Mononuclear cell (primary cell): Measurements from ENCODE around the gene SCUBE2. TPM values are rescaled to one million over a fixed set of nuclear protein-coding genes. Genes with fewer than 3 reads are reported as not detected.
"Not testable (repeated sequence)": the region's sequence is repeated elsewhere in the genome, so short reads cannot be mapped to it uniquely, and the experiment has no call there.

Experiments used
- H3K27me3 ChIP-seq: 2 replicates; pipeline ENCODE4 v1.6.0; 2011; ENCODE audit warnings: low read length, control low read depth; ENCODE audit not compliant: insufficient read depth
- H3K4me1 ChIP-seq: 2 replicates; pipeline ENCODE4 v1.5.1; 2011; ENCODE audit warnings: mild to moderate bottlenecking, low read length, control low read depth; ENCODE audit not compliant: insufficient read depth
- H3K4me3 ChIP-seq: 2 replicates; pipeline ENCODE4 v1.5.1; 2011; ENCODE audit warnings: mild to moderate bottlenecking, low read length, moderate library complexity
- H3K9me3 ChIP-seq: 2 replicates; pipeline ENCODE4 v1.5.1; 2011; ENCODE audit warnings: low read depth, mild to moderate bottlenecking, control low read depth, low read length
- total RNA-seq: library from RNA; depleted of rRNA; stranded (reverse); fragments of >200 nt; gene quantifications from one replicate; pipeline ENCODE4 v1.2.3, GENCODE V29; 2012

SCUBE2 gene
- total RNA-seq, 1 donor, result not detected

- no peaks in the 10 kb centered on the region for H3K27me3 ChIP-seq
- no peak overlapping the region for H3K4me3 ChIP-seq
- H3K4me1 ChIP-seq, result peaks cover 11% of the 10 kb centered on the region
- H3K9me3 ChIP-seq, result no peaks in the 10 kb centered on the region
Measured at GRCh38 chr11:9020916-9021315, 70.5 kb downstream of the SCUBE2 start.

- Histone ChIP-seq H3K4me1 (peaks cover 11% of the 10 kb centered on the region), H3K27me3 (no peaks in the 10 kb centered on the region), H3K4me3 (no peak overlapping the region), H3K9me3 (no peaks in the 10 kb centered on the region)
Measured at GRCh38 chr11:9019861-9020260, 71.5 kb downstream of the SCUBE2 start.

GRCh38 chr11:9017773-9018172 is 73.6 kb downstream of the SCUBE2 start:
- Histone ChIP-seq H3K27me3 (no peaks in the 10 kb centered on the region), H3K4me1 (peaks cover 11% of the 10 kb centered on the region), H3K9me3 (no peaks in the 10 kb centered on the region), H3K4me3 (no peak overlapping the region)

- Histone ChIP-seq H3K27me3 (no peaks in the 10 kb centered on the region), H3K4me3 (no peak overlapping the region), H3K4me1 (peaks cover 11% of the 10 kb centered on the region), H3K9me3 (no peaks in the 10 kb centered on the region)
Measured at GRCh38 chr11:9016916-9017642, 74.3 kb downstream of the SCUBE2 start.

GRCh38 chr11:9015677-9016076 is 75.7 kb downstream of the SCUBE2 start:
- Histone ChIP-seq H3K4me3 (no peak overlapping the region), H3K4me1 (peaks cover 11% of the 10 kb centered on the region), H3K27me3 (no peaks in the 10 kb centered on the region), H3K9me3 (no peaks in the 10 kb centered on the region)

GRCh38 chr11:9014826-9015225 is 76.6 kb downstream of the SCUBE2 start:
- Histone ChIP-seq H3K4me3 (no peak overlapping the region), H3K9me3 (no peaks in the 10 kb centered on the region), H3K27me3 (no peaks in the 10 kb centered on the region), H3K4me1 (peaks cover 11% of the 10 kb centered on the region)

GRCh38 chr11:9013373-9013772 is 78.0 kb downstream of the SCUBE2 start:
- no peaks in the 10 kb centered on the region for H3K9me3 ChIP-seq
- no peak overlapping the region for H3K4me3 ChIP-seq
- no peaks in the 10 kb centered on the region for H3K27me3 ChIP-seq
- H3K4me1 ChIP-seq, result peaks cover 11% of the 10 kb centered on the region

- peaks cover 10% of the 10 kb centered on the region for H3K27me3 ChIP-seq
- not testable (repeated sequence) for H3K4me1 ChIP-seq, H3K4me3 ChIP-seq, H3K9me3 ChIP-seq
Measured at GRCh38 chr11:9009538-9009937, 81.9 kb downstream of the SCUBE2 start.

- Histone ChIP-seq H3K27me3 (peaks cover 13% of the 10 kb centered on the region), H3K4me3 (no peak overlapping the region), H3K4me1 (peaks cover 11% of the 10 kb centered on the region), H3K9me3 (no peaks in the 10 kb centered on the region)
Measured at GRCh38 chr11:9008661-9009060, 82.7 kb downstream of the SCUBE2 start.

- H3K4me1 ChIP-seq, result peaks cover 17% of the 10 kb centered on the region
- no peak overlapping the region for H3K4me3 ChIP-seq
- H3K27me3 ChIP-seq, result peaks cover 19% of the 10 kb centered on the region
- H3K9me3 ChIP-seq, result no peaks in the 10 kb centered on the region
Measured at GRCh38 chr11:9008011-9008550, 83.3 kb downstream of the SCUBE2 start.

GRCh38 chr11:9005087-9005486 is 86.3 kb downstream of the SCUBE2 start:
- Histone ChIP-seq H3K4me3 (no peak overlapping the region), H3K4me1 (peaks cover 38% of the 10 kb centered on the region), H3K9me3 (no peaks in the 10 kb centered on the region), H3K27me3 (peaks cover 48% of the 10 kb centered on the region)

GRCh38 chr11:9004183-9004926 is 87.0 kb downstream of the SCUBE2 start:
- Histone ChIP-seq H3K9me3 (no peaks in the 10 kb centered on the region), H3K4me1 (peaks cover 38% of the 10 kb centered on the region), H3K27me3 (peaks cover 55% of the 10 kb centered on the region), H3K4me3 (peak overlapping the region; percentile 27)

GRCh38 chr11:9003573-9004182 is 87.7 kb downstream of the SCUBE2 start, which contains the start of gene NRIP3:
Gene NRIP3, minus strand, starts transcription at chr11:9004001. Its CDS starts 66 bp downstream, at chr11:9003935.
- Histone ChIP-seq H3K4me3 (peak within 1 kb of the TSS; percentile 27), H3K9me3 (no peaks in the 10 kb centered on the region), H3K4me1 (peaks cover 38% of the 10 kb centered on the region), H3K27me3 (peaks cover 60% of the 10 kb centered on the region)

GRCh38 chr11:9002920-9003572 is 88.4 kb downstream of the SCUBE2 start:
- peaks cover 60% of the 10 kb centered on the region for H3K27me3 ChIP-seq
- H3K4me1 ChIP-seq, result peaks cover 38% of the 10 kb centered on the region
- H3K9me3 ChIP-seq, result no peaks in the 10 kb centered on the region
- peak overlapping the region; percentile 27 for H3K4me3 ChIP-seq

GRCh38 chr11:9001736-9002135 is 89.7 kb downstream of the SCUBE2 start:
- H3K9me3 ChIP-seq, result no peaks in the 10 kb centered on the region
- H3K4me1 ChIP-seq, result peaks cover 38% of the 10 kb centered on the region
- no peak overlapping the region for H3K4me3 ChIP-seq
- H3K27me3 ChIP-seq, result peaks cover 60% of the 10 kb centered on the region
